CD4-positive, alpha-beta T cell treated with Interleukin-21 for 1 hour (primary cell): ENCODE results near the gene ZNF653.

Experiments used
- DNase-seq: peaks from one replicate; pipeline ENCODE4 v3.0.0-alpha.2; 2020

ZNF653 gene

GRCh38 chr19:11513946-11514345 lies 8.3 kb upstream of the ZNF653 start:
- no peak for DNase-seq

- no peak for DNase-seq
These were observed 4.8 kb upstream of the ZNF653 start for GRCh38 chr19:11510444-11510843.

GRCh38 chr19:11507370-11508078 lies 1.9 kb upstream of the ZNF653 start:
- DNase-seq: no peak

- DNase-seq: no peak
These were observed 1.3 kb upstream of the ZNF653 start for GRCh38 chr19:11506967-11507366.

DNA sequence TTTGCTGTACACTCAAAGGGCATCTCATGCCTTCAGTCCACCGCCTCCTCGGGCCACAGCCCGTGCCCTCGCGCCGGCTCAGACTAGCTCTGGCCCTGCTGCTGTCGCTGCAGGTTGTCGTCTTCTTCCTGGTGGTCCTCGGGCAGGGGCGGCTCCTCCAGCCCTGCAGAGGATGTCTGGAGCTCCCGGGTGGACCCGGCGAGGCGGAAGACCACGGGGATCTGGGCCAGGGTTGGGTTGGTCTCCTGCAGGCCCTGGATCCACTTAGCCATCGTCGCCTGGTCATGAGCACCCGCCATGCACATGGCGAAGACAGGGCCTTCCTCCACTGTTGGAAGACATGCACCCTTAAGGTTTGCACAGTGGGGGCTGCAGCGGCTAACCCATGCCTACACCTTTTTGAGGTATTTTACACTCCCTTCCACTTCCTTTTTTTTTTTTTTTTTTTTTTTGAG lies 489 bp upstream of the ZNF653 start:
- DNase-seq: no peak

DNA sequence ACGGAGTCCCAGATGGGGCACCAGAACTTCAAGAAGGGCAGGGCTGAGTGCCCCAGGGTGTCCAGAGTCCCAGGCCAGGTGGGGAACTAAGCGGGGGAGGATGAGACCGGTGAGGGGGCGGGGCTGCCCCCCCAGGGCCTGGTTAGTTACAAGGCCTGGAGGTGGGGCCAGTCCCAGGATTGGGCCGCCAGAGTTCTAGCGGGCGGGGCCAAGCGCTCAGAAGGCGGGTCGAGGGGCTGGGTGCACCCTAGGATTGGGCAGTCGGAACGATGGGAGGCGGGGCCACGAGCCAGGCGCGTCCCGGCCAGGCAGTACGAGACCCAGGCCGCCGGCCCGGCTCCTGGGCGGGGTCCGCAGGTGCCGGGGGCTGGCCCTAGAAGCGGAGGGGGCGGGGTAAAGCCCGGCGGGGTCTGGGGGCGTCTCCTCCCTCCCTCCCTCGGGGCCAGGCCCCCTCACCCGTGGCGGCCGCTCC lies 571 bp downstream of the ZNF653 start:
- DNase-seq: peak; percentile 98

DNA sequence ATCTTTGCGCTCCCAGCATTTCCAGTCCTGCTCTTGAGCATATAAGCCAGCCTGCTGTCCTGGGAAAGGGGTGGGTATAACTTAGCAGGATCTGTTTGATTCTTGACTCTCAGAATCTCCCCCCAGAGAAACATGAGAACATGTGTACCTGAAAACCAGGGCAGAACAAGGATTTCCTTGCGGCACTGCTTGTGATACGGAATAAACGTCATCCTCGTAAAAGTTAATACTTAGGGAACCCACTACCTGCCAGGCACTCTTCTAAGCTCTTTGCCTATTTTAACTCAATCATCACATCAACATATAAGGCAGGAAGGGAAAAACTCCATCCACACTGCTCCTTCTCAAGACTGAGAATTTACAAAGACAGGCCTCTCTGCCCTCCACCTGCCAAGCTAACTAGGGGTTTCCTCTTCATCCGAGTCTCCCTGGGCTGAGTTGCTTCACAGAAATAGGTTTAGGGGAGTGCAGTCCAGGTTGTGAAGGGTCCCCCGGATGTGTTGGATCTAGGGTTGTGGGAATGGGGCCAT lies 1.1 kb downstream of the ZNF653 start:
- no peak for DNase-seq

DNA sequence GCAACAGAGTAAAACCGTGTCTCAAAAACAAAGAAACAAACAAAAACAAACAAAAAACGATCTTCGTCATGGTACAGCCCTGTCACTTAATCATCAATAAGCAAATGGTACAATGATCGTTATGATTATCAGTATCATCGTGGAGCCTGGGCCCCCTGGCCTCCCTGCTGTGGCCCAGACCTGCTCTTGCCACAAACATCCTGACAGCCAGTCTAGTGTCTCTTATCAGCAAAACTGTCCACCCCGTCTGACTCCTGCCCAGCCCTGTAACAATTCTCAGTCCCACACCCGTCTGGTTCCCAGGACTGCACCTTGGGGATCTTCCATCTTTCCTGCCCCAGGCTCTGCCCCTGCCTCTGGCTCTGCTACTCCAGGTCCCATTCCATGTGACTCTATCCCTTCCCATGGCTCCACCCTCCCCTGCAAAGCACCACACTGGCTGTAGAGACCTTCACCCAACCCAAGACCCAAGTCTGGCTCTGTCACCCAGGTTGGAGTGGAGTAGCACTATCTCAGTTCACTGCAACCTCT lies 5.7 kb downstream of the ZNF653 start:
- no peak for DNase-seq

DNA sequence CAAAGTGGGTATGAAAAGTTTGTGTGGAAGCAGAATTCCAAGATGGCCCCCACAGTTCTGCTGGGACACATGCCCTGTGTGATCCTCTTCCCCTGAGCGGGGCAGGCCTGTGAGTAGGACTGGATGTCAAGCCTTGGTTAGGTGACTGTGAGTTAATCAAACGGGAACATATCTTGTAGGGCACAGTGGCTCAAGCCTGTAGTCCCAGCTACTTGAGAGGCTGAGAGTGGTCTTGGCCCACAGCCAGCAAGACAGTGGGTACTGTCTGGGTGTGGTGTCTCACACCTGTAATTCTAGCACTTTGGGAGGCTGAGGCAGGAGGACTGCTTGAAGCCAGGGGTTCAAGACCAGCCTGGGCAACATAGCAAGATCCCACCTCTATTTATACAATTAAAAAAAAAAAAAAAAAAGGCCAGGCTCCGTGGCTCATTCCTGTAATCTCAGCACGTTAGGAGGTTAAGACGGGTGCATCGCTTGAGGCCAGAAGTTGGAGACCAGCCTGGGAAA lies 6.4 kb downstream of the ZNF653 start:
- no peak for DNase-seq

- DNase-seq: peak; percentile 62
These were observed 9.1 kb downstream of the ZNF653 start for GRCh38 chr19:11496391-11497163.

DNA sequence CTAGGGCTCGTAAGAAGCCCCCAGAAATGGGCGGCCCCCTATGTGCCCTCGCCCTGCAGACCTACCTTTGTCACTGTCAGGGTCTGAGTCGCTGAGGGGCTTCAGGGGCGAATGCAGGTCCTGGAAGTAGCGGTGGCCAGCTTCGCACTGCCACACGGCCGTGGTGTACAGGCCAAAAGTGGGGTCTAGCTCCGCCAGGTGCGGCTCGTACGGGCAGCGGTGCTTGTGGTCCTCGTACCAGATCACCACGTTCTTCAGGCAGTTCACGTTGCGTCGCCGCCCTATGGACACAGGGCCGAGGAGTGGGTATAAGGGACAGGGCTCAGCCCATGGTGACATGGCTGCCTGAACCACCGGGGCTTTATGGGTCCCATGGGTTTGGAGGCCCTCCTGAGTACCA lies 9.8 kb downstream of the ZNF653 start:
- DNase-seq: no peak

DNA sequence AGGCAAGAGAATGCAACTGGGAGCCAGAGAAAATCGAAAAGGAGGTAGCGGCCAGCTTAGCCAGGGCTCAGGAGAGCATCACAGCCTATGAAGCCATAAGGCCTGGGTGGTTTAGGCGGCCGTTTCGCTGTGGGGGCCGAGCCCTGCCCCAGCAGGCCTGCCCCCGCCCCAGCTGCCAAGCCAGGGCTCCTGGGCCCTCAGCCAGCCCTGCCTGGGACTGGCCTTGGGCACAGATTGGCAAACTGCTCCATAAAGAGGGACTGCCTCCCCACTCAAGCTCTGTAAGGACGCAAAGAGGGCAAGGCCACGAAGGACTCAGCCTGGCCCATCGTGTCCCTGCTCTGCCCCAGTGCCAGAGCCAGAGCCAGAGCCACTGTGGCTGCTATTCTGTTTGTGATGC lies 10.2 kb downstream of the ZNF653 start:
- DNase-seq: no peak

DNA sequence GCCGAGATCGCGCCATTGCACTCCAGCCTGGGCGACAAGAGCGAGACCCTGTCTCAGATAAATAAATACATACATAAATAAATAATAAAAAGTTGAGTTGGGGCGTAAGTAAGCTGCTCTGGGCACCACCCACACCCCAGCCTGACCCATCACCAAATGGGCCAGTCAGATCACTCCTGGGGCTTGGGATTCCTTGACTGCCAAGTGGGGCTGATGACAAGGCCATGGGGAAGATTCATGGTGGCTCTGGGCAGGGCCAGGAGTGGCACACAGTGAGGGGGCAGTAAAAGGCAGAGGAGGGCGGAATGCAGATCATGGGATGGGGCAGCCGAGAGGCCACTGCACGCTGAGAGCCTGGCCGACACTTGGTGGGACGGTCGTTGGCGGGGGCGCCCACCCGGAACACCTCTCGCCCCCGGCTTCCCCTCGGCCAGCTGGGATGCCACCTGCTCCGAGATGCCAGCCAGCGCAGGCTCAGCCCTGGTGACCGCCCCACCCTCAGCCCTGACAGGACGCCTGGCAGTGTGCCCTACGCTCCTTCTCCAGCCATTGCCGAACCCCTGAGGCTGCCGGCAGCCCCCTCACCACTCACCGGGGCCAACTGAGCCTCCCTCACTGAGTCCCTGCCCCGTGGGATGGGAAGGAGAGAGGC lies 10.9 kb downstream of the ZNF653 start:
- no peak for DNase-seq

- no peak for DNase-seq
These were observed 16.3 kb downstream of the ZNF653 start for GRCh38 chr19:11489378-11489777.

- no peak for DNase-seq
These were observed 18.8 kb downstream of the ZNF653 start for GRCh38 chr19:11486661-11487503.

GRCh38 chr19:11485245-11485837 lies 20.3 kb downstream of the ZNF653 start:
- DNase-seq: no peak

GRCh38 chr19:11483366-11484111 lies 22.1 kb downstream of the ZNF653 start:
- no peak for DNase-seq

GRCh38 chr19:11482384-11483050 lies 23.1 kb downstream of the ZNF653 start:
- peak; percentile 89 for DNase-seq

DNA sequence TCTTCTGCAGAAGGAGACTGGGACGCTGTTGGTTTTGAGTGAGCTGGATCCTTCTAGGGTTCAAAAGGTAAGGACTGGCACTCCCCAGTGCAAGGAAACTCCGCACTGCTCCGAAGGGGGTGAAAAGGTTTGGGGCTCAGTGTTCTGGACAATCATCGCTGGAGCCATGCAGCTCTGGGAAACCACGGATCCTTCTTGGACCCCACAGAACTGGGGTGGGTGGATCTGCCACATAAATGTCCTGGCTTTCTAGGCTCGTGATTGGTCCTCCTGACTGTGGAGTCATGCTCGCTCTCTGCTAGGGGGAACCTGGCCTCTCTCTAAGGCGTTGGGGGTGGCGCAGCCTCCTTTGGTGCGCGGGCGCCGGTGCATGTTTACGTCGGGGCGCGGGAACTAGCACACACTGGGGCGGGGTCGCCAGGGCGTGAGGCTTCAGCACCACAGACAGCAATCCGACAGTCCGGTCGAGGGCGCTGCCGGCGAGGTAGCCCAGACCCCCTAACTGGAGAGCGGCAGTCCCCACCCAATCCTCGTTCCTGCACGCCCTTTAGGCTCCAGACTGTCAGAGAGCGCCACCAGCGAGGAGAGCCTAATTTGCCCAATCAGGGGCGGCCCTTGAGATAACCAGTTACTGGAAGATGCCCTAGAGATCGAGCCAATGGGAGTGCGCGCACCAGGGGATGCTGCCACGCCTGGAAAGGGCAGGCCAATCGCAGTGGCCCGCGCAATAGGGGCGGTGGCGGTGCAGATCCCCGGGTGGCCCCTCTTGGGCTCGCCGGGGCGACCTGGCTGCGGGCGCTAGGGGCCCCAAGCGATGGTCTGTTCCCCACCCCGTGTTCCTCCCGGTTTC lies 23.9 kb downstream of the ZNF653 start:
- peak; percentile 76 for DNase-seq
